Hematopoietic multipotent progenitor cell treated with erythropoietin and hydrocortisone succinate and interleukin-3 and kit ligand, for 6 days (in vitro differentiated cells): ENCODE results near the gene EXT2.

Source experiments
- DNase-seq: peaks from one replicate; pipeline ENCODE4 v3.0.0-alpha.2; 2015

Gene EXT2

GRCh38 chr11:44136176-44136945 lies 40.9 kb downstream of the EXT2 start:
- DNase-seq = no peak

GRCh38 chr11:44137057-44137456 lies 41.6 kb downstream of the EXT2 start:
- no peak for DNase-seq

- no peak for DNase-seq
Observed at GRCh38 chr11:44138286-44138685, 42.8 kb downstream of the EXT2 start.

GRCh38 chr11:44138980-44139379 lies 43.5 kb downstream of the EXT2 start:
- DNase-seq = no peak

GRCh38 chr11:44139565-44140330 lies 44.3 kb downstream of the EXT2 start:
- DNase-seq = peak; percentile 15

GRCh38 chr11:44140372-44140771 lies 44.9 kb downstream of the EXT2 start:
- no peak for DNase-seq

GRCh38 chr11:44140805-44141204 lies 45.3 kb downstream of the EXT2 start:
- DNase-seq = no peak

GRCh38 chr11:44143987-44144909 lies 48.8 kb downstream of the EXT2 start:
- DNase-seq = no peak

- no peak for DNase-seq
Observed at GRCh38 chr11:44145011-44145775, 49.7 kb downstream of the EXT2 start.

- no peak for DNase-seq
Observed at GRCh38 chr11:44146931-44147330, 51.5 kb downstream of the EXT2 start.

- no peak for DNase-seq
Observed at GRCh38 chr11:44147751-44148150, 52.3 kb downstream of the EXT2 start.

- no peak for DNase-seq
Observed at GRCh38 chr11:44149651-44150050, 54.2 kb downstream of the EXT2 start.

GRCh38 chr11:44150401-44150800 lies 54.9 kb downstream of the EXT2 start:
- no peak for DNase-seq

GRCh38 chr11:44157019-44157418 lies 61.5 kb downstream of the EXT2 start:
- DNase-seq = no peak

- DNase-seq = no peak
Observed at GRCh38 chr11:44158384-44158783, 62.9 kb downstream of the EXT2 start.

- DNase-seq = no peak
Observed at GRCh38 chr11:44159848-44160721, 64.6 kb downstream of the EXT2 start.

GRCh38 chr11:44162004-44162403 lies 66.5 kb downstream of the EXT2 start:
- no peak for DNase-seq

GRCh38 chr11:44162662-44163061 lies 67.2 kb downstream of the EXT2 start:
- DNase-seq = no peak

GRCh38 chr11:44165432-44165831 lies 70.0 kb downstream of the EXT2 start:
- DNase-seq = no peak

GRCh38 chr11:44167046-44167445 lies 71.6 kb downstream of the EXT2 start:
- no peak for DNase-seq

GRCh38 chr11:44171518-44171917 lies 76.0 kb downstream of the EXT2 start:
- DNase-seq = no peak
